Osteoblast (primary cell): Measurements from ENCODE around the gene TC2N. TPM values are rescaled to one million over a fixed set of nuclear protein-coding genes. Genes with fewer than 3 reads are reported as not detected.

Experiments
- DNase-seq: peaks from one replicate; pipeline ENCODE4 v3.0.0; 2011; ENCODE audit warnings: low spot score, mixed read lengths; ENCODE audit not compliant: insufficient read length; ENCODE audit errors: missing footprints
- H2AFZ ChIP-seq: 2 replicates; pipeline ENCODE4 v1.6.0; 2011; ENCODE audit warnings: mild to moderate bottlenecking, low read length
- H3K27ac ChIP-seq: 2 replicates; pipeline ENCODE4 v1.5.1; 2011; ENCODE audit warnings: mild to moderate bottlenecking, low read depth, low read length, moderate library complexity
- H3K27me3 ChIP-seq: 2 replicates; pipeline ENCODE4 v1.6.0; 2012; ENCODE audit warnings: mild to moderate bottlenecking, control low read depth, inconsistent platforms, low read length, moderate library complexity; ENCODE audit not compliant: insufficient read depth
- H3K36me3 ChIP-seq: 2 replicates; pipeline ENCODE4 v1.5.1; 2011; ENCODE audit warnings: mild to moderate bottlenecking, low read length, control low read depth, moderate library complexity; ENCODE audit not compliant: insufficient read depth
- H3K4me1 ChIP-seq: 2 replicates; pipeline ENCODE4 v1.5.1; 2011; ENCODE audit warnings: mild to moderate bottlenecking, low read length, control low read depth, moderate library complexity; ENCODE audit not compliant: insufficient read depth
- H3K4me2 ChIP-seq: 2 replicates; pipeline ENCODE4 v1.6.0; 2011; ENCODE audit warnings: mild to moderate bottlenecking, low read length; ENCODE audit not compliant: insufficient read depth
- H3K4me3 ChIP-seq: fragments of 200-600 bp; sonication (generic); 3 replicates; pipeline ENCODE4 v1.5.1; 2012; ENCODE audit warnings: mild to moderate bottlenecking, low read length, inconsistent platforms; ENCODE audit not compliant: insufficient read depth
- H3K79me2 ChIP-seq: 2 replicates; pipeline ENCODE4 v1.6.0; 2012; ENCODE audit warnings: mild to moderate bottlenecking, low read length, control low read depth, inconsistent platforms; ENCODE audit not compliant: insufficient read depth
- H3K9me3 ChIP-seq: 2 replicates; pipeline ENCODE4 v1.5.1; 2011; ENCODE audit warnings: low read depth, low read length, control low read depth
- H4K20me1 ChIP-seq: 2 replicates; pipeline ENCODE4 v1.6.0; 2012; ENCODE audit warnings: mild to moderate bottlenecking, low read length, control low read depth; ENCODE audit not compliant: insufficient read depth
- total RNA-seq: library from RNA; depleted of rRNA; stranded (reverse); fragments of >200 nt; gene quantifications from 2 replicates; pipeline ENCODE4 v1.2.3, GENCODE V29; 2012
- TF ChIP-seq, protein P1 (sequence below): IDR thresholded peaks from 2 replicates; pipeline ENCODE4 v1.5.1; 2011; ENCODE audit warnings: mild to moderate bottlenecking, low read depth, low read length, moderate library complexity; ENCODE audit errors: extremely low read depth

The TC2N gene
- total RNA-seq, 1 donor = under 0.01 TPM

DNA sequence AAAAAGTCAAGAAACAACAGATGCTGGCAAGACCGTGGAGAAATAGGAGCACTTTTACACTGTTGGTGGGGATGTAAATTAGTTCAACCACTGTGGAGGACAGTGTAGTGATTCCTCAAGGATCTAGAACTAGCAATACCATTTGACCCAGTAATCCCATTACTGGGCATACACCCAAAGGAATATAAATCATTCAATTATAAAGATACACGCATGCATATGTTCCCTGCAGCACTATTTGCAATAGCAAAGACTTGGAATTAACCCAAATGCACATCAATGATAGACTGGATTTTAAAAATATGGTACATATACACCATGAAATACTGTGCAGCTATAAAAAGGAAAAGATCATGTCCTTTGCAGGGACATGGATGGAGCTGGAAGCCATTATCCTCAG is 117.5 kb downstream of the TC2N start:
- H3K79me2 ChIP-seq = no peaks in the 10 kb centered on the region
- H3K4me1 ChIP-seq = no peaks in the 10 kb centered on the region
- H3K36me3 ChIP-seq = no peaks in the 10 kb centered on the region
- no peak overlapping the region for H2AFZ ChIP-seq
- TF ChIP-seq, protein P1, sequence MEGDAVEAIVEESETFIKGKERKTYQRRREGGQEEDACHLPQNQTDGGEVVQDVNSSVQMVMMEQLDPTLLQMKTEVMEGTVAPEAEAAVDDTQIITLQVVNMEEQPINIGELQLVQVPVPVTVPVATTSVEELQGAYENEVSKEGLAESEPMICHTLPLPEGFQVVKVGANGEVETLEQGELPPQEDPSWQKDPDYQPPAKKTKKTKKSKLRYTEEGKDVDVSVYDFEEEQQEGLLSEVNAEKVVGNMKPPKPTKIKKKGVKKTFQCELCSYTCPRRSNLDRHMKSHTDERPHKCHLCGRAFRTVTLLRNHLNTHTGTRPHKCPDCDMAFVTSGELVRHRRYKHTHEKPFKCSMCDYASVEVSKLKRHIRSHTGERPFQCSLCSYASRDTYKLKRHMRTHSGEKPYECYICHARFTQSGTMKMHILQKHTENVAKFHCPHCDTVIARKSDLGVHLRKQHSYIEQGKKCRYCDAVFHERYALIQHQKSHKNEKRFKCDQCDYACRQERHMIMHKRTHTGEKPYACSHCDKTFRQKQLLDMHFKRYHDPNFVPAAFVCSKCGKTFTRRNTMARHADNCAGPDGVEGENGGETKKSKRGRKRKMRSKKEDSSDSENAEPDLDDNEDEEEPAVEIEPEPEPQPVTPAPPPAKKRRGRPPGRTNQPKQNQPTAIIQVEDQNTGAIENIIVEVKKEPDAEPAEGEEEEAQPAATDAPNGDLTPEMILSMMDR = no peak
- no peaks in the 10 kb centered on the region for H3K27me3 ChIP-seq
- no peak overlapping the region for H3K4me2 ChIP-seq
- no peak overlapping the region for H3K4me3 ChIP-seq
- DNase-seq = no peak
- H3K9me3 ChIP-seq = no peaks in the 10 kb centered on the region
- H3K27ac ChIP-seq = no peak overlapping the region
- H4K20me1 ChIP-seq = no peaks in the 10 kb centered on the region

DNA sequence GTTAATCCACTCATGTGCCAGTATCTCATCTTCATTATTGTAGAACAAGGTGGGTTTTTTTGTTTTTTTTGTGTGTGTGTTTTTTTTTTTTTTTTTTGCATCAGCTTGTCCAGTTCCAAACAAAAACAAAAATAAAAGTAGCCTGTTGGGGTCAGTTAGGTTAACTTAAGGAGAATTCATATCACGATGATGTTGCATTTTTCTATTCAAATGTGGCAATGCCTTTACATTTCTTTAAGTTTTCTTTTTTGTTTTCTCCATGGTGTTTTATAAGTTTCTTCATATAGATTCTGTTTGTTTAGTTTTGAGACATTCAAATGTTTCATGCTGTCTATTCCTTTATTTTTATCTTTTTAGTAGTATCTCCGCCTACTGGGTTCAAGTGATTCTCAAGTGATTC is 119.3 kb downstream of the TC2N start:
- Histone ChIP-seq H3K27ac (no peak overlapping the region), H2AFZ (no peak overlapping the region)

DNA sequence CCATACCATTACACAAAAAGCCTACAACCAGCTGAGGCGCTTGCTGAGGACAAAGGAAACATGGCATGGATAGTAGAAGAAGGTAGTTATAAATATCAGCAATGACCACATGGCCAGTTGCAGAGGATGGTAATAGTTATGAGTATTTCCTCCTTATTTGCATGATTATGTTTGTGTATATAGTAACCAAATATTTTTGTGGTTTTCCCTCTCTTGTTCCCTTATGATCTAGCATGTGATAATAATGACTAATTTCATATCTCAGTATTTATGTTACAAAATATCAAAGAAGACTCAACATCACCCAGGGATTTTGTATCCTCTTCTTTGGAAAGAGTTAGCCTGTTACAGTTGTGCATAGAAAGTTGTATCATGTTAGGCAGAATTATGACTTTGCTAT is 122.0 kb downstream of the TC2N start:
- H3K9me3 ChIP-seq = no peaks in the 10 kb centered on the region
- H3K4me2 ChIP-seq = no peak overlapping the region
- H4K20me1 ChIP-seq = no peaks in the 10 kb centered on the region
- TF ChIP-seq, protein P1 = no peak
- H3K27ac ChIP-seq = no peak overlapping the region
- DNase-seq = no peak
- no peak overlapping the region for H3K4me3 ChIP-seq
- no peaks in the 10 kb centered on the region for H3K4me1 ChIP-seq
- H2AFZ ChIP-seq = no peak overlapping the region
- H3K79me2 ChIP-seq = no peaks in the 10 kb centered on the region
- H3K36me3 ChIP-seq = no peaks in the 10 kb centered on the region
- no peaks in the 10 kb centered on the region for H3K27me3 ChIP-seq

More for the DNA sequence above, 119.3 kb downstream of the TC2N start:
- Histone ChIP-seq H3K9me3 (no peaks in the 10 kb centered on the region), H4K20me1 (no peaks in the 10 kb centered on the region), H3K27me3 (no peaks in the 10 kb centered on the region), H3K36me3 (no peaks in the 10 kb centered on the region), H3K79me2 (no peaks in the 10 kb centered on the region), H3K4me3 (no peak overlapping the region), H3K4me2 (no peak overlapping the region), H3K4me1 (no peaks in the 10 kb centered on the region)
- TF ChIP-seq, protein P1 = no peak
- no peak for DNase-seq

DNA sequence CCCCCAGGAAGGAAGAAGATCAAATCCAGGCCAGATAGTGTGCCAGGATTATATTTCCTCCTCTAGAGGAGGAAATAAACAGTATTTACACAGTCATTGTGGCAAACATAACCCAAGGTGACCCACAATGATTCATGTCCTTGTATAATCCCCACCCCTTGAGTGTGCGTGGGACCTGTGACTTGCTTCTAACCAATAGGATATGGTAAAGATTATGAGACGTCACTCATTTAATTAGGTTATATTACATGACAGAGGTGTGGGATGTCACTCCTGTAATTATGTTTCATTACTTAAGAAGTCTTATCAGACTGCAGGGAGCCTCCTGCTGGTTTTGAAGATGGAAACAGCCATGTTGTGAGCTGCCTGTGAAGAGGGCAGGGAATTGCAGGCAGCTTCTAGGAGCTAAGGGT is 123.3 kb downstream of the TC2N start:
- H3K9me3 ChIP-seq = no peaks in the 10 kb centered on the region
- H3K4me1 ChIP-seq = no peaks in the 10 kb centered on the region
- H3K27me3 ChIP-seq = no peaks in the 10 kb centered on the region
- H3K36me3 ChIP-seq = no peaks in the 10 kb centered on the region
- no peak overlapping the region for H3K4me3 ChIP-seq
- H2AFZ ChIP-seq = no peak overlapping the region
- H3K79me2 ChIP-seq = no peaks in the 10 kb centered on the region
- no peak overlapping the region for H3K27ac ChIP-seq
- TF ChIP-seq, protein P1 = no peak
- DNase-seq = no peak
- H3K4me2 ChIP-seq = no peak overlapping the region
- no peaks in the 10 kb centered on the region for H4K20me1 ChIP-seq
